Thymus (tissue), 11 donors: ENCODE data around the gene COL23A1. TPM values are rescaled to one million over a fixed set of nuclear protein-coding genes. Genes with fewer than 3 reads are reported as not detected.

ENCODE experiments used
- DNase-seq, 9 donors: peaks; one replicate each; pipeline ENCODE4 v3.0.0-alpha.2; 2013; ENCODE audit warnings: low spot score in 9 of 9, low read depth in 6 of 9, missing footprints in 1 of 9
- H3K27ac ChIP-seq, 2 donors: one replicate each; pipeline ENCODE4 v1.5.1; 2013; ENCODE audit warnings: control low read depth in 1 of 2, low read depth in 1 of 2, low read length in 1 of 2, mild to moderate bottlenecking in 1 of 2, moderate library complexity in 1 of 2
- H3K27me3 ChIP-seq, 2 donors: one replicate each; pipeline ENCODE4 v1.5.1; 2013; ENCODE audit warnings: low read length in 1 of 2; ENCODE audit not compliant: control insufficient read depth in 2 of 2, insufficient read depth in 1 of 2
- H3K36me3 ChIP-seq, 2 donors: one replicate each; pipeline ENCODE4 v1.5.1; 2013; ENCODE audit warnings: low read length in 1 of 2, mild to moderate bottlenecking in 1 of 2, moderate library complexity in 1 of 2; ENCODE audit not compliant: control insufficient read depth in 2 of 2, insufficient read depth in 2 of 2
- H3K4me1 ChIP-seq, 2 donors: one replicate each; pipeline ENCODE4 v1.5.1; 2013; ENCODE audit warnings: low read length in 2 of 2; ENCODE audit not compliant: control insufficient read depth in 2 of 2, insufficient read depth in 2 of 2
- H3K4me3 ChIP-seq, 2 donors: one replicate each; pipeline ENCODE4 v1.5.1; 2013; ENCODE audit warnings: low read length in 2 of 2, control low read depth in 1 of 2, mild to moderate bottlenecking in 1 of 2
- H3K9me3 ChIP-seq, 2 donors: one replicate each; pipeline ENCODE4 v1.5.1; 2013; ENCODE audit warnings: low read length in 1 of 2, mild to moderate bottlenecking in 1 of 2; ENCODE audit not compliant: control insufficient read depth in 2 of 2, insufficient read depth in 1 of 2
- WGBS: extraction: QIAGEN DNeasy Blood & Tissue Kit; methylation state at CpG from one replicate; pipeline ENCODE4 v1.1.7; 2013; 5-methylcytosine and 5-hydroxymethylcytosine counted together
- polyA plus RNA-seq: library from polyadenylated mRNA; stranded (reverse); fragments of 200-250 nt; gene quantifications from one replicate; pipeline ENCODE4 v1.2.3, GENCODE V29; 2013
- total RNA-seq: library from RNA; stranded (reverse); fragments of 120-200 nt; gene quantifications from one replicate; pipeline ENCODE4 v1.2.4, GENCODE V29; 2013
- donor health status: healthy.

COL23A1 gene
- total and polyA plus RNA-seq, 2 donors: 1.5 to 2.6 TPM

- Histone ChIP-seq H3K4me3 (no peak overlapping the region), H3K4me1 (peaks cover 3% of the 10 kb centered on the region in 2 donors), H3K27me3 (peaks cover 0 to 10% of the 10 kb centered on the region in 2 donors), H3K27ac (no peak overlapping the region), H3K36me3 (no peaks in the 10 kb centered on the region), H3K9me3 (no peaks in the 10 kb centered on the region)
- DNase-seq: no peak
- 84% methylated on average over 23 of the region's 23 CpGs for WGBS
These were observed 140.8 kb downstream of the COL23A1 start for GRCh38 chr5:178449163-178450070.

- Histone ChIP-seq H3K4me3 (no peak overlapping the region), H3K4me1 (peaks cover 19 to 38% of the 10 kb centered on the region in 2 donors), H3K27me3 (peaks cover 0 to 10% of the 10 kb centered on the region in 2 donors), H3K9me3 (no peaks in the 10 kb centered on the region), H3K27ac (no peak overlapping the region), H3K36me3 (no peaks in the 10 kb centered on the region)
- no peak for DNase-seq
- WGBS: 98% methylated on average over 2 of the region's 2 CpGs
These were observed 144.7 kb downstream of the COL23A1 start for GRCh38 chr5:178445534-178445933.

GRCh38 chr5:178442405-178443257, 147.6 kb downstream of the COL23A1 start:
- DNase-seq: peak in 8 of 9 donors; percentile 55 to 91 (median 72)
- Histone ChIP-seq H3K4me1 (peaks cover 43 to 67% of the 10 kb centered on the region in 2 donors), H3K9me3 (no peaks in the 10 kb centered on the region), H3K27ac (peak overlapping the region; percentile 80 to 89), H3K4me3 (peak overlapping the region; percentile 52 to 60), H3K36me3 (peaks cover 0 to 2% of the 10 kb centered on the region in 2 donors), H3K27me3 (no peaks in the 10 kb centered on the region)
- 8% methylated on average over 23 of the region's 23 CpGs for WGBS

- H3K36me3 ChIP-seq: peaks cover 3 to 6% of the 10 kb centered on the region in 2 donors
- WGBS: 91% methylated on average over 18 of the region's 18 CpGs
- H3K27ac ChIP-seq: peak overlapping the region; percentile 36 to 89
- DNase-seq: no peak
- H3K4me3 ChIP-seq: peak overlapping the region; percentile 52 to 60
- H3K4me1 ChIP-seq: peaks cover 52 to 76% of the 10 kb centered on the region in 2 donors
- H3K9me3 ChIP-seq: no peaks in the 10 kb centered on the region
- no peaks in the 10 kb centered on the region for H3K27me3 ChIP-seq
These were observed 148.5 kb downstream of the COL23A1 start for GRCh38 chr5:178441486-178442270.

- Histone ChIP-seq H3K27ac (peak overlapping the region in 1 of 2 donors; percentile 89), H3K4me1 (peaks cover 67 to 91% of the 10 kb centered on the region in 2 donors), H3K36me3 (peaks cover 3 to 8% of the 10 kb centered on the region in 2 donors), H3K4me3 (peak overlapping the region; percentile 5 to 38), H3K27me3 (no peaks in the 10 kb centered on the region), H3K9me3 (no peaks in the 10 kb centered on the region)
- no peak for DNase-seq
- 97% methylated on average over 7 of the region's 7 CpGs for WGBS
These were observed 150.0 kb downstream of the COL23A1 start for GRCh38 chr5:178440181-178440580.

GRCh38 chr5:178439493-178440180, 150.6 kb downstream of the COL23A1 start:
- WGBS: 47% methylated on average over 16 of the region's 16 CpGs
- peak in 5 of 9 donors; percentile 29 to 72 (median 52) for DNase-seq

GRCh38 chr5:178438796-178439195, 151.4 kb downstream of the COL23A1 start:
- Histone ChIP-seq H3K27me3 (no peaks in the 10 kb centered on the region), H3K9me3 (no peaks in the 10 kb centered on the region), H3K4me3 (peak overlapping the region; percentile 13 to 38), H3K4me1 (peaks cover 70 to 99% of the 10 kb centered on the region in 2 donors), H3K36me3 (peaks cover 14 to 17% of the 10 kb centered on the region in 2 donors), H3K27ac (peak overlapping the region in 1 of 2 donors; percentile 89)
- DNase-seq: peak in 1 of 9 donors; percentile 56
- WGBS: 75% methylated on average over 6 of the region's 6 CpGs

More at GRCh38 chr5:178439493-178440180, 150.6 kb downstream of the COL23A1 start:
- Histone ChIP-seq H3K36me3 (peaks cover 6 to 11% of the 10 kb centered on the region in 2 donors), H3K27me3 (no peaks in the 10 kb centered on the region), H3K27ac (peak overlapping the region; percentile 68 to 89), H3K4me3 (peak overlapping the region; percentile 13 to 38), H3K9me3 (no peaks in the 10 kb centered on the region), H3K4me1 (peaks cover 73 to 97% of the 10 kb centered on the region in 2 donors)
